ENCODE results near the gene PSMD2.

Gene PSMD2

DNA sequence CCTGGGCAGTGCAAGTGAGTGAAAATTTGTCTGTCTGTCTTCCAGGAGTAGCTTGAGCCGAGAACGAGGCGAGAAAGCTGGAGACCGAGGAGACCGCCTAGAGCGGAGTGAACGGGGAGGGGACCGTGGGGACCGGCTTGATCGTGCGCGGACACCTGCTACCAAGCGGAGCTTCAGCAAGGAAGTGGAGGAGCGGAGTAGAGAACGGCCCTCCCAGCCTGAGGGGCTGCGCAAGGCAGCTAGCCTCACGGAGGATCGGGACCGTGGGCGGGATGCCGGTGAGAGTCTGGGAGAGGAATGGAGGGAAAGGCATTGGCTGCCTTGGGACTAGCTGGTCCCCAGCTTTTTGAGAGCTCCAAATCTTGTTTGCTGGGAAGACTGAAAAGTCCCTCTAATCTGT is 28.1 kb downstream of the PSMD2 start:
- TF ChIP-seq, protein P1, sequence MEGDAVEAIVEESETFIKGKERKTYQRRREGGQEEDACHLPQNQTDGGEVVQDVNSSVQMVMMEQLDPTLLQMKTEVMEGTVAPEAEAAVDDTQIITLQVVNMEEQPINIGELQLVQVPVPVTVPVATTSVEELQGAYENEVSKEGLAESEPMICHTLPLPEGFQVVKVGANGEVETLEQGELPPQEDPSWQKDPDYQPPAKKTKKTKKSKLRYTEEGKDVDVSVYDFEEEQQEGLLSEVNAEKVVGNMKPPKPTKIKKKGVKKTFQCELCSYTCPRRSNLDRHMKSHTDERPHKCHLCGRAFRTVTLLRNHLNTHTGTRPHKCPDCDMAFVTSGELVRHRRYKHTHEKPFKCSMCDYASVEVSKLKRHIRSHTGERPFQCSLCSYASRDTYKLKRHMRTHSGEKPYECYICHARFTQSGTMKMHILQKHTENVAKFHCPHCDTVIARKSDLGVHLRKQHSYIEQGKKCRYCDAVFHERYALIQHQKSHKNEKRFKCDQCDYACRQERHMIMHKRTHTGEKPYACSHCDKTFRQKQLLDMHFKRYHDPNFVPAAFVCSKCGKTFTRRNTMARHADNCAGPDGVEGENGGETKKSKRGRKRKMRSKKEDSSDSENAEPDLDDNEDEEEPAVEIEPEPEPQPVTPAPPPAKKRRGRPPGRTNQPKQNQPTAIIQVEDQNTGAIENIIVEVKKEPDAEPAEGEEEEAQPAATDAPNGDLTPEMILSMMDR (IDR thresholded peaks at IDR 0.05), result no peak
- Histone ChIP-seq H3K27me3 (no peaks in the 10 kb centered on the region), H3K4me1 (ENCODE audit: control insufficient read depth in 1 of 2, insufficient read depth in 1 of 2, low read depth in 1 of 2, low read length in 1 of 2) (peaks cover 5 to 8% of the 10 kb centered on the region in 2 experiments), H3K36me3 (peaks cover 97% of the 10 kb centered on the region), H3K27ac (no peak overlapping the region), H3K4me3 (ENCODE audit: low read depth in 1 of 2, low read length in 1 of 2) (no peak overlapping the region), H3K9me3 (no peaks in the 10 kb centered on the region)

- no peaks in the 10 kb centered on the region for H3K27me3 ChIP-seq
- no peak overlapping the region for H3K4me3 ChIP-seq (ENCODE audit: low read depth in 1 of 2, low read length in 1 of 2)
- no peak overlapping the region for H3K27ac ChIP-seq
- TF ChIP-seq, protein P1 (IDR thresholded peaks at IDR 0.05), result no peak
- peaks cover 96% of the 10 kb centered on the region for H3K36me3 ChIP-seq
- no peaks in the 10 kb centered on the region for H3K4me1 ChIP-seq (ENCODE audit: control insufficient read depth in 1 of 2, insufficient read depth in 1 of 2, low read depth in 1 of 2, low read length in 1 of 2)
- no peaks in the 10 kb centered on the region for H3K9me3 ChIP-seq
Measured at GRCh38 chr3:184328516-184328915, 29.5 kb downstream of the PSMD2 start.

DNA sequence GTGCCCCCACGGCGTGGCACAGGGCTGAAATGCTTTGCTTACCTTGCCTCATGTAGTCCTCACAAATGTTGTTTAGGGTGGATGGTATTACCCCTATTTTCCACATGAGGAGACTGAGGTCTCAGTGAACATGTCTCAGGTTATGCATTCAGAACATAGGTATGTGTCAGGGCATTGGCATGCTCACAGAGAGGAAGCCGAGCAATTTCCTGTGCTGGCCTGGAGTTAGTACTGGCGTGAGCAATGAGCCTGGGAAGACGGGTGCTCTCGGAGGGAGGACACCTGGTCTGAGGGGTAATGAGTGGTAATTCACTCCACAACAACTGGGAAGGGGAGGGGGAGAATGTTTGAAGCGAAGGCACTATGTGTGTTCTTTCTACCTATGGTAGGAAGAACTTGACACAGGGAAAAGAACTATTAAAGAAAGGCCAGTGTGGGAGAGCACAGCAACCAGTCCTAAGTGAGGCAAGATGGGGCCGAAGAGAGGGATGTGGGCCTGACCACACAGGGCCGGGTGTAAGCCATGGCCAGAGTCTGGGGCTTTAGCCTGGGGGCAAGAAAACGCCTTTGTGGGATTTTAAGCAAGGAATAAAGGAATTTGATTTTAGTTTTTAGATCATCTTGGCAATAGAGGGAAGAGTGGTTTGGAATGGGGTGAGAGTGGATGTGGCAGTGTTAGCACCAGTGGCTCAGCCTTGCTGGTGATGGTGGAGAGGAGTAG is 33.5 kb downstream of the PSMD2 start:
- no peaks in the 10 kb centered on the region for H3K9me3 ChIP-seq
- TF ChIP-seq, protein P1 (IDR thresholded peaks at IDR 0.05), result no peak
- H3K27ac ChIP-seq, result no peak overlapping the region
- H3K27me3 ChIP-seq, result peaks cover 9% of the 10 kb centered on the region
- no peak overlapping the region for H3K4me3 ChIP-seq (ENCODE audit: low read depth in 1 of 2, low read length in 1 of 2)
- H3K36me3 ChIP-seq, result peaks cover 69% of the 10 kb centered on the region
- H3K4me1 ChIP-seq (ENCODE audit: control insufficient read depth in 1 of 2, insufficient read depth in 1 of 2, low read depth in 1 of 2, low read length in 1 of 2), result peaks cover 15 to 19% of the 10 kb centered on the region in 2 experiments

- Histone ChIP-seq H3K9me3 (no peaks in the 10 kb centered on the region), H3K27ac (no peak overlapping the region), H3K27me3 (peaks cover 16% of the 10 kb centered on the region), H3K4me1 (ENCODE audit: control insufficient read depth in 1 of 2, insufficient read depth in 1 of 2, low read depth in 1 of 2, low read length in 1 of 2) (peaks cover 15 to 19% of the 10 kb centered on the region in 2 experiments), H3K36me3 (peaks cover 62% of the 10 kb centered on the region), H3K4me3 (ENCODE audit: low read depth in 1 of 2, low read length in 1 of 2) (no peak overlapping the region)
- TF ChIP-seq, protein P1 (IDR thresholded peaks at IDR 0.05), result no peak
Measured at GRCh38 chr3:184333190-184333589, 34.1 kb downstream of the PSMD2 start.

DNA sequence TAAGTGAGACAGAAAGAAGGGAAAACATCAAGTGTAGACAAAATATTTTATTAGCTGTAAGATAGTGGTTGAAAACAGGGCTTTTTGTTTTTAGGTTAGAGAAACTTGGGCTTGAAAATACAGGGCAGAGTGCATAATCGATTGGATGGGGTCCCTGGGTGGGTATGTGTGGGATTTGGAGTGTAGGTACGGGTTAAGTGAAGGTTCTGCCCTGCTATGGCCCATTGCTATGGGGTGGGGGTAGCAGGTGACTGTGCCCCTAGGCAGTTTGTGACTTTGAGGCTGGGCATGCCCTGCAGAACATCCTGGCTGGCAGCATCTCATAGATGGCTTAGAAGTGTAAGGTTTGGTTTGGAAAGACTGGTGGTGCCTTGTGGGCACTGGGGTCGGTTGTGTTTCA is 34.7 kb downstream of the PSMD2 start:
- H3K36me3 ChIP-seq, result peaks cover 57% of the 10 kb centered on the region
- peaks cover 21% of the 10 kb centered on the region for H3K27me3 ChIP-seq
- TF ChIP-seq, protein P1 (IDR thresholded peaks at IDR 0.05), result no peak
- H3K9me3 ChIP-seq, result no peaks in the 10 kb centered on the region
- H3K27ac ChIP-seq, result peak overlapping the region; percentile 88
- no peak overlapping the region for H3K4me3 ChIP-seq (ENCODE audit: low read depth in 1 of 2, low read length in 1 of 2)
- H3K4me1 ChIP-seq (ENCODE audit: control insufficient read depth in 1 of 2, insufficient read depth in 1 of 2, low read depth in 1 of 2, low read length in 1 of 2), result peaks cover 15 to 23% of the 10 kb centered on the region in 2 experiments

All from neutrophil (primary cell).